ENCODE results near the gene CECR2.

CECR2 gene

DNA sequence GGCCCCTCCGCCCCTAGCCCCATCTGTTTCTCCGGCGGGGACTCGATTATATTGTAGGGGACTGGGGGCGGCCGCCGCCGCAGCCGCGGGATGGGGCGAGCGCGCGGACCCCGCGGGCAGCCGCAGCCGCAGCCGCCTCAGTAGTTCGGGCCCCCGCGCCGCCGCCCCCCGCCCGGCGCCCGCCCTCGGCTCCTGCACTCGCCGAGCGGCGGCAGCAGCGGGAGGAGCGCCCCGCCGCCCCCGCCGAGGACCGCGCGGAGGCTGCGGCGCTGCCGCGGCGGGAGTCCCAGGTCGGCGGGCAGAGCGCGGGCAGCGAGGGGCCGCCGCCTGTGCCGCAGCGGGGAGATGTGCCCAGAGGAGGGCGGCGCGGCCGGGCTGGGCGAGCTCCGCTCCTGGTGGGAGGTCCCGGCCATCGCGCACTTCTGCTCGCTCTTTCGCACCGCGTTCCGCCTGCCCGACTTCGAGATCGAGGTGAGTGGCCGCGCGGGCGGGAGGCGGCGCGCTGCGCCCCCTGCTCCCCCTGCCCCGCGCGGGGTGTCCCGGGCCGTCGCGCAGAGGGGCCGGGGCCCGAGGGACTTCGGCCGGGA, at the start of gene CECR2:
Gene CECR2, plus strand, starts transcription at position 22 of the 587 bp plus-strand sequence. Its CDS starts 324 bp downstream, at position 346.
- peaks cover 2% of the 10 kb centered on the region for H3K36me3 Mint-ChIP-seq
- H3K27me3 Mint-ChIP-seq: peaks cover 28% of the 10 kb centered on the region
- H3K9me3 Mint-ChIP-seq: peaks cover 1% of the 10 kb centered on the region
- ATAC-seq (ENCODE audit: low read depth): peak; percentile 54
- peak; percentile 21 to 42 for DNase-seq (ENCODE audit: low spot score in 2 of 2)
- no peak within 1 kb of the TSS for H3K27ac Mint-ChIP-seq
- H3K4me3 Mint-ChIP-seq: peak within 1 kb of the TSS; percentile 80
- peaks cover 14% of the 10 kb centered on the region for H3K4me1 Mint-ChIP-seq

DNA sequence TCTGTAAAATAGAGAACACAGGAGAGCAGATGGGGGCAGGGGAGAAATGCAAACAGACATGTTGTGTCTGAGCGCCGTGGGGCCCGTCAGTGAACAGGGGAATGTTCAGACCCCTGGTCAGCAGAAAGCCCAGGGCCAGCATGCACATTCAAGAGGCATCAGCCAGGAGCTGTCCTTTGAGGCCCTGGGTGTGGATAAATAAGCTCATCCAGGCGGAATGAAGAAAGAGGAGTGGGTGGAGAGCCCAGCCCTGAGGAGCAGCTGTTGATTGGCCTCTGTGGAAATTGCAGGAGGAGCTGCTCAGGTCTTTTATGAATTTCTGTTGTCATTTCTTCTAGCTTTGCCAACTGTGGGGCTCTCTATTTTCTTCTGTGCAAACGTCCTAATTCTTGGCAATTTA, 49.7 kb upstream of the CECR2 start:
- H3K4me1 Mint-ChIP-seq: peaks cover 7% of the 10 kb centered on the region
- no peaks in the 10 kb centered on the region for H3K36me3 Mint-ChIP-seq
- peaks cover 14% of the 10 kb centered on the region for H3K27me3 Mint-ChIP-seq
- no peaks in the 10 kb centered on the region for H3K9me3 Mint-ChIP-seq
- no peak for DNase-seq (ENCODE audit: low spot score in 2 of 2)
- no peak overlapping the region for H3K27ac Mint-ChIP-seq
- no peak overlapping the region for H3K4me3 Mint-ChIP-seq
- no peak for ATAC-seq (ENCODE audit: low read depth)

DNA sequence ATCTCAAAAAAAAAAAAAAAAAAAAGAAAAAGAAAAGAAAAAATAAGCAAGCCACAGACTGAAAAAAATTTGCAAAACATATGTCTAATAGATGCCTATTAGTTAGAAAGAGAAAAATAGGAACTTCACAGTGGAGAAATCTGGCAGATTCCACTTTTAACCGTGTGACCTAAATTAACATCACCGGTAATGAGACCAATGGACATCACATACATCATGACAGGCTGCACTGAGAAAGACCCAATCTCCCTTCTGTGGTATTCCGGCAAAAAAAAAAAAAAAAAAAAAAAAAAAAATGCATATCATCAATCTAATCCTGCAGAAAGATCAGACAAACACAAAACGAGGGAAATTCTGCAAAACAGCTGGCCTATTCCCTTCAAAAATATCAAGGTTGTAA, 46.7 kb upstream of the CECR2 start:
- no peak for DNase-seq (ENCODE audit: low spot score in 2 of 2)
- no peak for ATAC-seq (ENCODE audit: low read depth)
- no peak overlapping the region for H3K4me3 Mint-ChIP-seq
- H3K4me1 Mint-ChIP-seq: peaks cover 3% of the 10 kb centered on the region
- H3K9me3 Mint-ChIP-seq: no peaks in the 10 kb centered on the region
- no peak overlapping the region for H3K27ac Mint-ChIP-seq
- peaks cover 11% of the 10 kb centered on the region for H3K27me3 Mint-ChIP-seq
- H3K36me3 Mint-ChIP-seq: no peaks in the 10 kb centered on the region

DNA sequence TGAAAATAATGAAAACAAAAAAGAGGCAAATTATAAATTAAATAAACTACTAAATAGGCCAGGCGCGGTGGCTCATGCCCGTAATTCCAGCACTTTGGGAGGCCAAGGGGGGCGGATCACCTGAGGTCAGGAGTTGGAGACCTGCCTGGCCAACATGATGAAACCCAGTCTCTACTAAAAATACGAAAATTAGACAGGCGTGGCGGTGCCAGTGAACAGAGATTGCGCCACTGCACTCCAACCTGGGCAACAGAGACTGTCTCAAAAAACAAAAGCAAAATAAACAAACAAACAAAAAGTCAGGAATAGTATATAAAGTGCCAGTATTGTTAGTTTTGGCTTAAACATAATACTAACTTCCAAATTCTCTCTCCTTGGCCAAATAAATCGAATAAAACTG, 37.6 kb upstream of the CECR2 start:
- Mint-ChIP-seq H3K4me3 (no peak overlapping the region), H3K27ac (no peak overlapping the region), H3K4me1 (no peaks in the 10 kb centered on the region), H3K27me3 (no peaks in the 10 kb centered on the region), H3K9me3 (no peaks in the 10 kb centered on the region), H3K36me3 (no peaks in the 10 kb centered on the region)
- no peak for ATAC-seq (ENCODE audit: low read depth)
- DNase-seq (ENCODE audit: low spot score in 2 of 2): no peak

DNA sequence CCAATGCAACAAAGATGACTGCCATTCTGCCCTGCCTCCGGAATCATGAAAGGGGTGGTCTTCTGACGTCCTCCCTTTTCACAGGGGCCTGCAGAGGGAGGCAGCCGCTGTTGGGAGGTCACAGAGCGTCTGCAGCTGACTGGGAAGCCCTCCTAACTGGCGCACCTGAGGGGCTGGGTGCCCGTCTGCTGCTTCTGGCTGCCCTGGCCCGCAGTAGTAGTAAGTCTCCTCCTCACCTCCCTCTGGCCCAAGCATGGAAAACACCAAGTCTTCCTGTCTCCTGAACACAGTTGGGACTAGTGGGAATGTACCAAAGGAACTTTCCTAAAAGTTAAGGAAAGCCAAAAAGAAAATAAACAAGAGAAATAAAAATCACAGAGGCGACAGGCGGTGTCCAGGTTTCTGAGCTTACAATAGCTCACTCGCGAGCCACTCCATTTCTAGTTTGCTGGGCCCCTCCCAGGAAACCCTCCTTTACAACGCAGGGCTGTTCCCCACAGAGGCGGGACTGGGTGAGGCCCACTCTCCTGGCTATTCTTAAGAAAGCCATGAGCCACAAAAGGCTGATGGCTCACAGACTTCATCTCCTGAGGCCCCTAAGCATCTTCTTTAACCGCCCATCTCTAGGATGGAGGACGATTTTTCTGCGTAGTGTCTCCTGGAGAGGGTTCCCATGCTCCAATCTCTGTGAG, 37.0 kb upstream of the CECR2 start:
- Mint-ChIP-seq H3K27ac (no peak overlapping the region), H3K27me3 (no peaks in the 10 kb centered on the region), H3K4me1 (peaks cover 3% of the 10 kb centered on the region), H3K36me3 (no peaks in the 10 kb centered on the region), H3K9me3 (no peaks in the 10 kb centered on the region), H3K4me3 (no peak overlapping the region)
- ATAC-seq (ENCODE audit: low read depth) (no peak), DNase-seq (ENCODE audit: low spot score in 2 of 2) (no peak)

DNA sequence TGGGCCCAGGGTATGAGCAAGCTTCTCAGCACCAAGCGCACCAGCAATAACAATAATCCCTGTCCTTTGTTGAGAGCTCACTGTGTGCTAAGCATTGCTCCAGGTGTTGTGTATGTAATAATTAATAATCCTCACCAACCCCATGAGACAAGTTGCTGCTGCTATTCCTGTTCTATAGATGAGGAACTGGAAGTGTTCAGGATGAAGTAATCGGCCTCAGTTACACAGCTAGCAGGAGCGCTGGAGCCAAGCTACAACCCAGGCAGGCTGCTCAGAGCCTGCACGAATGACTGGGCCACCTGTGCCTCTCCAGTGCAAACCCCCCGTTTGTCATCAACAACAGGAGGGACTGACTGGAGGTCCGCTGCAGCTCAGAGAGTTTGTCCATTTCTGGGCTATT, 35.2 kb upstream of the CECR2 start:
- DNase-seq (ENCODE audit: low spot score in 2 of 2) (no peak), ATAC-seq (ENCODE audit: low read depth) (no peak)
- H3K36me3 Mint-ChIP-seq: no peaks in the 10 kb centered on the region
- no peaks in the 10 kb centered on the region for H3K9me3 Mint-ChIP-seq
- no peak overlapping the region for H3K27ac Mint-ChIP-seq
- peaks cover 3% of the 10 kb centered on the region for H3K4me1 Mint-ChIP-seq
- H3K27me3 Mint-ChIP-seq: no peaks in the 10 kb centered on the region
- no peak overlapping the region for H3K4me3 Mint-ChIP-seq

DNA sequence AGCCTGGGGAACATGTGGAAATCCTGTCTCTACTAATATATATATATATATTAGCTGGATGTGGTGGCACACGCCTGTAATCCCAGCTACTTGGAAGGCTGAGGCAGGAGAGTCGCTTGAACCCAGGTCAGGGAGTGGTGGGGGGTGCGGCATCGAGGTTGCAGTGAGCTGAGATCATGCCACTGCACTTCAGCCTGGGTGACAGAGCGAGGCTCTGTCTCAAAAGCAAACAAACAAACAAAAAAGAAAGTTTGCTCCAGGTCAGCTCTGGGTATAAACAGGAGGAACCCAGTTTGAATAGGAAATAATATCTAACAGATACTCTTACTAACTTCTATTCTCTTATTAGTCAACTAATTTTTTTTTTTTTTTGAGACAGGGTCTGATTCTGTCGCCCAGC, 34.3 kb upstream of the CECR2 start:
- Mint-ChIP-seq H3K4me3 (no peak overlapping the region), H3K4me1 (peaks cover 3% of the 10 kb centered on the region), H3K27ac (no peak overlapping the region), H3K27me3 (no peaks in the 10 kb centered on the region), H3K36me3 (no peaks in the 10 kb centered on the region), H3K9me3 (no peaks in the 10 kb centered on the region)
- ATAC-seq (ENCODE audit: low read depth) (no peak), DNase-seq (ENCODE audit: low spot score in 2 of 2) (no peak)

DNA sequence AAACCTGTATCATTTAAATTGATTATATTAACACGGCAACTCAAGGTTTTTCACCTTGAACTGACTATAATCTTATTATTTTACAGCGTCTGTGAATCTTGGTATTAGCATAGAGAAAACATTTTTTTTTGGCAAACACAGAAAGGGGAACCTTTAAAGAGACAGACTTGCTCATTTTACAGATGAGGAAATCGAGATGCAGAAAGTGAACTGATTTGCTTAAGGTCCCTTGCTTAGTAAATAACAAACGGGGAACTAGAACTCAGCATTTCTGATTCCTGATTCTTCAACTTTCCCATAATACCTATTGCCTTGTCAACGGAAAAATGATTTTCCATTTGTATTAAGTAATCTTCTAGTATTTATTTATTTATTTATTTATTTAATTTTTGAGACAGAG, 33.2 kb upstream of the CECR2 start:
- peak; percentile 62 for ATAC-seq (ENCODE audit: low read depth)
- Mint-ChIP-seq H3K27ac (no peak overlapping the region), H3K27me3 (no peaks in the 10 kb centered on the region), H3K4me3 (no peak overlapping the region), H3K4me1 (peaks cover 4% of the 10 kb centered on the region), H3K9me3 (no peaks in the 10 kb centered on the region), H3K36me3 (no peaks in the 10 kb centered on the region)
- no peak for DNase-seq (ENCODE audit: low spot score in 2 of 2)

DNA sequence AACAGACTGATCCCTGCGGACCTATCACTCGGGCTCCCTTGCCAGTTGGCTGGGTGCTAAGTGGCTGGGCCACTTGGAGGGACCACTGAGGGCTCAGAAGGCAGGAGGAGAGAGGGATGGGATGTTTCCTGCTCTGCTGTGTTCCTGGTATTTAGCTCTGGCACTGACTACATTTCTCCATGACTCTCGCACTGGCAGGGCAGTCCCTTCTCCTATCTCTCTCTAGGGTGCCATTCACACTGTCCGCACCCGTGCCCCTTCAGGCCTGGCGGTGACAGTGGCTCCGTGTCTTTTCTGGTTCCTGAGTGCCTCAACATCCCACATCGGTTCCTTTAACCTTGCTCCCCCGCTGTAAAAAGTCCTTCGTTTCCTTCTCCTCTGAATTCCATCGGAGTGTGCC, 31.6 kb upstream of the CECR2 start:
- H3K27ac Mint-ChIP-seq: no peak overlapping the region
- no peak for DNase-seq (ENCODE audit: low spot score in 2 of 2)

DNA sequence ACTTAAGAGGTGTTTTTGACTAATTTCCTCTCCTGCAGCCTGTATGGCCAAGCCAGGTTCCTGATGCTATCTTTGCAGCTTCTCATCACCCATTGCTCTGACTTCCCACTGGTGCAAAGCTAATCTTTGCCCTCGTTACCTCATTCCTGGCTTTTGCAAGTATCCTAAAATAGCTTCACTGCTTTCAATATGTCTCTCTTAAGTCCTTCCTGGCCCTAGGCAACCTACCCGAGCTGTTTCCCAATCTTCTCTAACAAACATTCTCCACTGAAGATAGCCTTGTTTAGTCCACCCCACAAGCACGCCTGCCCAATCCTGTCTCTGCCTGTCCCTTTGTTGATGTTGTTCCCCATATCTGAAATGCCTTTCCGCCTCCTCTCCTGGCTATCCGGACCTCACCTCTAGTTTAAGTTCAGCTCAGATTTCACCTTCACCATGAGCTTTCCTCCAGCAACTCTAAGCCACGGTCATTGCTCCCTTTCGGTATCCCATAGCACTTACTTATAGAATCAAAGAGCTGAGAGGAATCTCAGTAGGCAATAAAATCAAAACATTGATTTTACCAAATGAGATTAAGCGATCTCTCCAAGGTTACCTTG, 30.1 kb upstream of the CECR2 start:
- Mint-ChIP-seq H3K27me3 (no peaks in the 10 kb centered on the region), H3K36me3 (no peaks in the 10 kb centered on the region), H3K9me3 (no peaks in the 10 kb centered on the region), H3K4me3 (no peak overlapping the region), H3K4me1 (peaks cover 8% of the 10 kb centered on the region), H3K27ac (no peak overlapping the region)
- no peak for DNase-seq (ENCODE audit: low spot score in 2 of 2)
- no peak for ATAC-seq (ENCODE audit: low read depth)

More for the DNA sequence above, 31.6 kb upstream of the CECR2 start:
- no peak overlapping the region for H3K4me3 Mint-ChIP-seq
- H3K4me1 Mint-ChIP-seq: peaks cover 5% of the 10 kb centered on the region
- no peak for ATAC-seq (ENCODE audit: low read depth)
- H3K27me3 Mint-ChIP-seq: no peaks in the 10 kb centered on the region
- H3K9me3 Mint-ChIP-seq: no peaks in the 10 kb centered on the region
- no peaks in the 10 kb centered on the region for H3K36me3 Mint-ChIP-seq

DNA sequence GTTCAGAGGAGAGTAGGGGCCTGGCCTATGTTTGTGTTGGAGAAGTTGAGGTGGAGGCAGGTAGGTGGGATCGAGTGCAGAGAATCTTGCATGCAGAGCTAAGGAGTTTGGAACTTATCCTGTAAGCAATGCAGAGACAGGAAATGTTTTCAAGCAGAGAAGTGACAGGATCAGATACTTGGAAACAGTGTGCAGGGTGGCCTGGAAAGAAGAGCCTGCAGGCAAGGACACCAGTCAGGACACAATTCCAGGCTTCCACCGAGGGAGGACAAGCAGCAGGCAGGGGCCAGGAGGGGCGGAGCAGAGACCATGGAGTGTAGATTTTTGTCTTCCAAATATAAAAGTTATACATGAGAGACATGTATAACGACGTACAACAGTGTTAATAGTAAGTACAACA, 26.9 kb upstream of the CECR2 start:
- H3K36me3 Mint-ChIP-seq: no peaks in the 10 kb centered on the region
- H3K9me3 Mint-ChIP-seq: no peaks in the 10 kb centered on the region
- no peak overlapping the region for H3K4me3 Mint-ChIP-seq
- peaks cover 5% of the 10 kb centered on the region for H3K4me1 Mint-ChIP-seq
- no peaks in the 10 kb centered on the region for H3K27me3 Mint-ChIP-seq
- no peak overlapping the region for H3K27ac Mint-ChIP-seq
- no peak for DNase-seq (ENCODE audit: low spot score in 2 of 2)
- no peak for ATAC-seq (ENCODE audit: low read depth)

DNA sequence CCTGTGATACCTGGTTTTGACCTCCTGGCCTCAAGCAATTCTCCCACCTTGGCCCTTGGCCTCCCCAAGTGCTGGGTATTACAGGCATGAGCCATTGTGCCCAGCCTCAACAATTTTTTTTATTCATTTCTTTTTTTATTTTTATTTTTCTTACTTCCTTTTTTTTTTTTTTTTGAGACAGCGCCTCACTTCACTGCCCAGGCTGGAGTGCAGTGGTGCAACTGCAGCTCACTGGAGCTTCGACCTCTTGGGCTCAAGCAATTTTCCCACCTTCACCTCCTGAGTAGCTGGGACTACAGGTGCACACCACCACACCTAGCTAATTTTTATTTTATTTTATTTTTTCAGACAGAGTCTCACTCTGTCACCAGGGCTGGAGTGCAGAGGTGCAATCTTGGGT, 25.5 kb upstream of the CECR2 start:
- no peak overlapping the region for H3K4me3 Mint-ChIP-seq
- no peaks in the 10 kb centered on the region for H3K9me3 Mint-ChIP-seq
- H3K36me3 Mint-ChIP-seq: no peaks in the 10 kb centered on the region
- H3K27ac Mint-ChIP-seq: no peak overlapping the region
- peaks cover 5% of the 10 kb centered on the region for H3K4me1 Mint-ChIP-seq
- peaks cover 4% of the 10 kb centered on the region for H3K27me3 Mint-ChIP-seq
- peak; percentile 49 for ATAC-seq (ENCODE audit: low read depth)
- no peak for DNase-seq (ENCODE audit: low spot score in 2 of 2)

DNA sequence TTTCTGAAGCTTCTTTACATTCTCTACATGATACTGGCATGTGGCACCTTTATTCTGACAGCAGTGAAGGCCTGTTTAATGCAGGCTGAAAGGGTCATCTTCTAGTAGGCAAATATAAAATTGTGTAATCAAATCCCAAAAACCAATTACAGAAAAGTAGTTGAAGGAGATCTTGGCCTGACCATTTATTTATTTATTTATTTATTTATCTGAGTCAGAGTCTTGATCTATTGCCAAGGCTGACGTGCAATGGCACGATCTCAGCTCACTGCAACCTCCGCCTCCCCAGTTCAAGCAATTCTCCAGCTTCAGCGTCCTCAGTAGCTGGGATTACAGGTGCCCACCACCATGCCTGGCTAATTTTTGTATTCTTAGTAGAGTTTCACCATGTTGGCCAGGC, 22.7 kb upstream of the CECR2 start:
- DNase-seq (ENCODE audit: low spot score in 2 of 2): no peak
- Mint-ChIP-seq H3K27ac (no peak overlapping the region), H3K9me3 (no peaks in the 10 kb centered on the region), H3K36me3 (no peaks in the 10 kb centered on the region), H3K4me3 (no peak overlapping the region), H3K4me1 (peaks cover 10% of the 10 kb centered on the region), H3K27me3 (peaks cover 11% of the 10 kb centered on the region)
- no peak for ATAC-seq (ENCODE audit: low read depth)

DNA sequence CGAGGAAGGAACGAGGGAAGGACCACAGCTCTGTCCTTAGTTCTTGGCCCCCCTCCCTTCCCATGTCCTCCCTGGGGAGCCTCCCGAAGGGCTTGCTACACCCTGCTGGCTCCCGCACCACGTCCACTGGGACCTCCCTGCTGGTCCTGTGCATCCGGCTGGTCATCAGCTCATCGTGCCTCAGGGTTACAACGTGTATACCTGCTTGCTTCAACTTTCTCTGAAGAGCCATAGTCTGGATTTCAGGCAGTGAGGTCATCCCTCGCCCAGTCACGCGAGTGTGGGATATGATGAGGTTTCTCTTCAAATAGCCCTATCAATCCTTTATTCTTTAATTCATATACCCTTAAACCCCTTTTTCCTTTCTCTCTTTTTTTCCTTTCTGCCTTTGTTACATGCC, 21.5 kb upstream of the CECR2 start:
- Mint-ChIP-seq H3K4me1 (peaks cover 10% of the 10 kb centered on the region), H3K36me3 (no peaks in the 10 kb centered on the region), H3K27me3 (peaks cover 11% of the 10 kb centered on the region), H3K9me3 (no peaks in the 10 kb centered on the region), H3K4me3 (no peak overlapping the region), H3K27ac (no peak overlapping the region)
- DNase-seq (ENCODE audit: low spot score in 2 of 2): no peak
- ATAC-seq (ENCODE audit: low read depth): no peak
